Tibial nerve (tissue), 4 donors: Measurements from ENCODE around the gene RBP2.

Experiments
- EP300 ChIP-seq, 2 donors: sonication (generic); formaldehyde crosslinking; IDR thresholded peaks; one replicate each; pipeline ENCODE4 v1.6.1; 2017; ENCODE audit warnings: antibody characterized with exemption in 2 of 2, mild to moderate bottlenecking in 1 of 2
- POLR2A ChIP-seq, 2 donors: fragments of 450-650 bp; IDR thresholded peaks; one replicate each; pipeline ENCODE4 v1.6.1; 2017; ENCODE audit warnings: antibody characterized with exemption in 2 of 2, mild to moderate bottlenecking in 2 of 2, moderate library complexity in 2 of 2
- TF ChIP-seq, protein P1 (sequence below), 5 experiments: fragments of 200-600 bp in 3 of 5; fragments of 450-650 bp in 2 of 5; sonication (generic) in 3 of 5; IDR thresholded peaks; one replicate each; pipeline ENCODE4 v1.5.1; 2016 to 2019; ENCODE audit warnings: antibody characterized with exemption in 5 of 5, mild to moderate bottlenecking in 3 of 5, moderate library complexity in 2 of 5

GRCh38 chr3:139439278-139439677 is 37.0 kb downstream of the RBP2 start:
- TF ChIP-seq EP300 (IDR thresholded peaks at IDR 0.05): no peak
- no peak for TF ChIP-seq POLR2A (IDR thresholded peaks at IDR 0.05)
- TF ChIP-seq, protein P1, sequence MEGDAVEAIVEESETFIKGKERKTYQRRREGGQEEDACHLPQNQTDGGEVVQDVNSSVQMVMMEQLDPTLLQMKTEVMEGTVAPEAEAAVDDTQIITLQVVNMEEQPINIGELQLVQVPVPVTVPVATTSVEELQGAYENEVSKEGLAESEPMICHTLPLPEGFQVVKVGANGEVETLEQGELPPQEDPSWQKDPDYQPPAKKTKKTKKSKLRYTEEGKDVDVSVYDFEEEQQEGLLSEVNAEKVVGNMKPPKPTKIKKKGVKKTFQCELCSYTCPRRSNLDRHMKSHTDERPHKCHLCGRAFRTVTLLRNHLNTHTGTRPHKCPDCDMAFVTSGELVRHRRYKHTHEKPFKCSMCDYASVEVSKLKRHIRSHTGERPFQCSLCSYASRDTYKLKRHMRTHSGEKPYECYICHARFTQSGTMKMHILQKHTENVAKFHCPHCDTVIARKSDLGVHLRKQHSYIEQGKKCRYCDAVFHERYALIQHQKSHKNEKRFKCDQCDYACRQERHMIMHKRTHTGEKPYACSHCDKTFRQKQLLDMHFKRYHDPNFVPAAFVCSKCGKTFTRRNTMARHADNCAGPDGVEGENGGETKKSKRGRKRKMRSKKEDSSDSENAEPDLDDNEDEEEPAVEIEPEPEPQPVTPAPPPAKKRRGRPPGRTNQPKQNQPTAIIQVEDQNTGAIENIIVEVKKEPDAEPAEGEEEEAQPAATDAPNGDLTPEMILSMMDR (IDR thresholded peaks at IDR 0.05): no peak
